Pulmonary artery endothelial cell (primary cell): ENCODE measurements around the gene MYH11. TPM values are rescaled to one million over a fixed set of nuclear protein-coding genes. Genes with fewer than 3 reads are reported as not detected.
"Not testable (repeated sequence)": the region's sequence is repeated elsewhere in the genome, so short reads cannot be mapped to it uniquely, and the experiment has no call there.

Experiments
- DNase-seq: peaks from one replicate; pipeline ENCODE4 v3.0.0-alpha.2; 2011; ENCODE audit warnings: low read depth, low spot score
- total RNA-seq: library from RNA; depleted of rRNA; stranded (reverse); fragments of >200 nt; gene quantifications from 2 replicates; pipeline ENCODE4 v1.2.3, GENCODE V29; 2014

Gene MYH11
- total RNA-seq, 1 donor from 2014 or later: not detected

- DNase-seq: peak; percentile 70
Measured at GRCh38 chr16:15682105-15682570, 174.7 kb downstream of the MYH11 start.

GRCh38 chr16:15677447-15677846 is 179.4 kb downstream of the MYH11 start:
- no peak for DNase-seq

- DNase-seq: no peak
Measured at GRCh38 chr16:15676506-15676905, 180.3 kb downstream of the MYH11 start.

GRCh38 chr16:15674571-15674970 is 182.3 kb downstream of the MYH11 start:
- DNase-seq: no peak

- DNase-seq: peak; percentile 91
Measured at GRCh38 chr16:15672514-15673167, 184.2 kb downstream of the MYH11 start.

GRCh38 chr16:15672127-15672513 is 184.7 kb downstream of the MYH11 start:
- DNase-seq: not testable (repeated sequence)

GRCh38 chr16:15671530-15672117 is 185.2 kb downstream of the MYH11 start:
- DNase-seq: no peak

GRCh38 chr16:15667091-15667742 is 189.6 kb downstream of the MYH11 start:
- no peak for DNase-seq

- no peak for DNase-seq
Measured at GRCh38 chr16:15665107-15665506, 191.7 kb downstream of the MYH11 start.

GRCh38 chr16:15660203-15660601 is 196.6 kb downstream of the MYH11 start:
- DNase-seq: no peak

GRCh38 chr16:15658556-15658955 is 198.3 kb downstream of the MYH11 start:
- no peak for DNase-seq

- no peak for DNase-seq
Measured at GRCh38 chr16:15658149-15658548, 198.7 kb downstream of the MYH11 start.

GRCh38 chr16:15655561-15655960 is 201.3 kb downstream of the MYH11 start:
- not testable (repeated sequence) for DNase-seq

GRCh38 chr16:15654591-15654990 is 202.2 kb downstream of the MYH11 start:
- DNase-seq: no peak

GRCh38 chr16:15653227-15653626 is 203.6 kb downstream of the MYH11 start:
- DNase-seq: no peak

Other genes starting within 250 kb of the MYH11 start
- 11.2 and 15.1 TPM in 2 replicates for gene MARF1, start 213.9 kb downstream of the MYH11 start, total RNA-seq
- gene NDE1, start 206.8 kb downstream of the MYH11 start, total RNA-seq: 49.8 and 74.5 TPM in 2 replicates
- 27.5 and 30.5 TPM in 2 replicates for gene CEP20, start 31.6 kb upstream of the MYH11 start, total RNA-seq
- gene ABCC1, start 92.6 kb upstream of the MYH11 start, total RNA-seq: 51.4 and 52.6 TPM in 2 replicates